Lower lobe of right lung (tissue), 2 donors: ENCODE data around the gene ZP2. TPM values are rescaled to one million over a fixed set of nuclear protein-coding genes. Genes with fewer than 3 reads are reported as not detected.

ENCODE experiments used
- ATAC-seq, 2 donors: fragments of 200-7000 bp; cut with Tn5 transposase; one replicate each; pipeline ENCODE4 v1.9.1; 2020 to 2022; ENCODE audit warnings: mild to moderate bottlenecking in 2 of 2, moderate library complexity in 2 of 2
- DNase-seq: peaks from one replicate; pipeline ENCODE4 v3.0.0-alpha.2; 2020
- H3K27ac ChIP-seq: fragments of 200-600 bp; one replicate; pipeline ENCODE4 v1.8.0; 2022
- H3K27me3 ChIP-seq: fragments of 200-600 bp; one replicate; pipeline ENCODE4 v1.8.0; 2022; ENCODE audit warnings: low read depth
- H3K36me3 ChIP-seq: fragments of 200-600 bp; one replicate; pipeline ENCODE4 v1.8.0; 2022; ENCODE audit warnings: mild to moderate bottlenecking
- H3K4me1 ChIP-seq: fragments of 200-600 bp; one replicate; pipeline ENCODE4 v1.8.0; 2022
- H3K4me3 ChIP-seq: fragments of 200-600 bp; one replicate; pipeline ENCODE4 v1.8.0; 2022; ENCODE audit warnings: mild to moderate bottlenecking
- H3K9me3 ChIP-seq: fragments of 200-600 bp; one replicate; pipeline ENCODE4 v1.8.0; 2022
- CTCF ChIP-seq: fragments of 200-600 bp; IDR thresholded peaks from one replicate; pipeline ENCODE4 v1.8.0; 2022; ENCODE audit warnings: antibody characterized with exemption, mild to moderate bottlenecking
- intact Hi-C: fragments of 100-400 bp; cut with DNase I; formaldehyde crosslinking; loops from one replicate; pipeline ENCODE4 v1.11.0; 2022
- total RNA-seq: library from RNA; stranded (reverse); fragmentation: NEBNext Ultra II Directional; extraction: Animal tissue kit (Norgen Biotek cat#: 25700); gene quantifications from one replicate; pipeline ENCODE4 v1.2.1, GENCODE V29; 2021
- donor health status: DM: no; HTN: yes; CAD: no; lungs with severe emphysema.

ZP2 gene
- total RNA-seq, 1 donor from 2014 or later, result not detected

DNA sequence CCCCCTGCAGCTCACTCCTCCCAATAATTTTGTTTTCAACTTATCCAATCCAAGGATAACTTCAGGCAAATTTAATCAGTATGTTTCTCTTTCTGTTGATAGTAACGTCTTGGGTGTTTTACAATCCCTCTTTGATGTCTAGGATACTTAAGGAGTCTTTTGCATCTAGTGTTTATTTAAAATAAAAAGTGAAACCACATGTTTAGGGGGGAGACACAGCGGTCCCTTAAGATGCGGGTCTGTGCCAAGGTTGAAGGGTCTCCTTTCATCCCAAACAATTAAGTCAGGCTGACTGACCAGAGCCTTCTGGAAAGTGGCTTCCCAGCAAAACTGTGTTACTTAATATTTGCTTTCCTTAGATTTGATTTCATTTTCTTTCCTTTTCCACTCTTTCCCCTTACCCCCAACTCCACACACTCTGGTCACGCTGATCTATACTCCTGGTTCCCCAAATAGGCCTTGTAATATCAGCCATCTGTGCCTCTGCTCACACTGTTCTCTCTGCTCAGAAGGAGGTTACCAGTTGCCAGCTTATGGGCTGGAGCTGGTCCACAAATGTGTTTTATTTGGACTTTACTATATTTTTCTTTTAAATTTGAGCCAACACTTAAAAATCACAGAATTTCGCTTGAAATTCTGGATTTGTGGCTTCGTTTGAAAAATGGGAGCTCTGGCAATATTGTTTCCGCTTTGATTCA lies 33.3 kb upstream of the ZP2 start:
- intact Hi-C loops, result no loop called here
- H3K27ac ChIP-seq, result no peak overlapping the region
- H3K4me3 ChIP-seq, result no peak overlapping the region
- H3K27me3 ChIP-seq, result no peaks in the 10 kb centered on the region
- ATAC-seq (no peak), DNase-seq (no peak)
- no peaks in the 10 kb centered on the region for H3K9me3 ChIP-seq
- H3K4me1 ChIP-seq, result no peaks in the 10 kb centered on the region
- no peaks in the 10 kb centered on the region for H3K36me3 ChIP-seq
- TF ChIP-seq CTCF, result no peak

GRCh38 chr16:21242756-21243155 lies 31.4 kb upstream of the ZP2 start:
- H3K4me3 ChIP-seq, result no peak overlapping the region
- intact Hi-C loops, result no loop called here
- DNase-seq (no peak), ATAC-seq (no peak)
- no peaks in the 10 kb centered on the region for H3K27me3 ChIP-seq
- H3K36me3 ChIP-seq, result no peaks in the 10 kb centered on the region
- no peak for TF ChIP-seq CTCF
- no peak overlapping the region for H3K27ac ChIP-seq
- no peaks in the 10 kb centered on the region for H3K4me1 ChIP-seq
- no peaks in the 10 kb centered on the region for H3K9me3 ChIP-seq

GRCh38 chr16:21239646-21240045 lies 28.3 kb upstream of the ZP2 start:
- ATAC-seq, result no peak
- Histone ChIP-seq H3K4me3 (no peak overlapping the region), H3K36me3 (no peaks in the 10 kb centered on the region), H3K27me3 (no peaks in the 10 kb centered on the region), H3K27ac (no peak overlapping the region), H3K4me1 (no peaks in the 10 kb centered on the region), H3K9me3 (no peaks in the 10 kb centered on the region)
- intact Hi-C loops, result no loop called here
- no peak for DNase-seq
- no peak for TF ChIP-seq CTCF

DNA sequence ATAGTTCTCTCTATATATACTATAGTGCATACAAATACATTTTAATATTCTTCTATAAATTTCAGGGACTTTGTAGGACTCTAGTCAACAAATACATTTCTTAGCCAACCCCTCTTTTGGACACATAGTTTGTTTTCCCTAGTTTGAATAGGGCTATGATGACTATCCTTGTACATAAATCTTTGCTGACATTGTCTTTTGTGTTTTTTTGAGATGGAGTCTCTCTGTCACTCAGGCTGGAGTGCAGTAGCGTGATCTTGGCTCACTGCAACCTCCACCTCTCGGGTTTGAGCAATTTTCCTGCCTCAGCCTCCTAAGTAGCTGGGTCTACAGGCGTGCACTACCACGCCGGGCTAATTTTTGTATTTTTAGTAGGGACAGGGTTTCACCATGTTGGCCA lies 25.5 kb upstream of the ZP2 start:
- no peaks in the 10 kb centered on the region for H3K9me3 ChIP-seq
- no peak overlapping the region for H3K27ac ChIP-seq
- no peak for TF ChIP-seq CTCF
- no peaks in the 10 kb centered on the region for H3K36me3 ChIP-seq
- H3K4me3 ChIP-seq, result no peak overlapping the region
- no peak for DNase-seq
- no peaks in the 10 kb centered on the region for H3K4me1 ChIP-seq
- intact Hi-C loops, result no loop called here
- ATAC-seq, result no peak
- no peaks in the 10 kb centered on the region for H3K27me3 ChIP-seq

DNA sequence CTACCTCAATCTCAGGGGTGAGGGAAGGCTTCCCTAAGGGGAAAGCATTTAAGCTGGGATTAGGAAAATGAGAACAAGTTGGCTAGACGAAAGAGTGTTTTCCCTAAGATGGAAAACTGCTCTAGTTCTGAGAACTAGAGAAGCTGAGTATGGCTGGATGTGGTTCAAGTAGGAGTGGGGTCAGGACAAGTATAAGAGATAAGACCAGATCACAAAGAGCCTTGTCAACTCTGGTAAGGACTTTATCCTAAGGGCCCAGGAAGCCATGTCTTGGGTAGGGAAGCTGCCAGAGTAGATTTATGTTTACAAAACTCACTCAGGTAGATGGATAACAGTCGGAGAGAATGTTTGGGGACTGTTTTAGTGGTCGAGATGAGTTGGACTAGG lies 23.8 kb upstream of the ZP2 start:
- TF ChIP-seq CTCF, result no peak
- no peaks in the 10 kb centered on the region for H3K36me3 ChIP-seq
- no peaks in the 10 kb centered on the region for H3K4me1 ChIP-seq
- ATAC-seq (no peak), DNase-seq (no peak)
- H3K9me3 ChIP-seq, result no peaks in the 10 kb centered on the region
- intact Hi-C loops, result no loop called here
- no peaks in the 10 kb centered on the region for H3K27me3 ChIP-seq
- H3K4me3 ChIP-seq, result no peak overlapping the region
- H3K27ac ChIP-seq, result no peak overlapping the region
